ENCODE results near the gene GADD45G. TPM values are rescaled to one million over a fixed set of nuclear protein-coding genes. Genes with fewer than 3 reads are reported as not detected.

The GADD45G gene
- total and polyA plus RNA-seq, 2 of the 8 experiments (the other 6 are each of a cell fraction or from before 2014, with no cell fraction given) = 7.0 to 11.4 TPM

DNA sequence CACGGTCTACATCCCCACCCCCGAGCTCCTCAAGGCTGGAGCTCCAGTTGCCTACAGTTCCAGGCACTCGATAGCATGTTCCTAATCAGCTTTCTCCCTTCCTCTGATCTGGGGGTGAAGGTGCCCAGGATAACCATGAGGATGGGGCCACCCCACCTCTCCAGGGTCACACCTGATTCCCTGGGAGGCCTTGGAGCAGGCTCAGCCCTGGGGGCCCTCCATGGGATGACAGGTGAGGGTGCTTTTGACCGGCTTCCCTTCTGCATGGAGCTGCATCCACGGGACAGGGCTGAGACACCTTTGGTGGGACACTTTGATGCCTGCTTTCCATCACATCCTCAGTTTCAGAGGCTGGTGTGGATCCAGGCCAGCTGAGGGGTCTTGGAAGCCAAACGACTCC lies 28.6 kb downstream of the GADD45G start:
- no peak overlapping the region for H2BK5ac ChIP-seq (ENCODE audit: low read depth, low read length)
- H3K23ac ChIP-seq (ENCODE audit: insufficient read length) = no peak overlapping the region
- H2BK12ac ChIP-seq (ENCODE audit: low read depth, low read length) = no peak overlapping the region
- no peak overlapping the region for H2BK15ac ChIP-seq (ENCODE audit: low read length)
- no peaks in the 10 kb centered on the region for H3K36me3 ChIP-seq (ENCODE audit: control insufficient read depth in 2 of 4, insufficient read depth in 4 of 4, low read length in 3 of 4)
- CTCF ChIA-PET (ENCODE audit: partially characterized antibody) = interaction anchor here (0.9 to 2.1 kb wide), 5 partner anchors 13 to 106 kb away, joined by 3 to 8 read pairs (median 3); no protein-coding TSS in a partner anchor
- H4K20me1 ChIP-seq (replicated peaks in 1 of 2; ENCODE audit: control insufficient read depth in 1 of 2, insufficient read depth in 2 of 2, low read length in 2 of 2) = no peaks in the 10 kb centered on the region
- POLR2A ChIA-PET (ENCODE audit: partially characterized antibody) = interaction anchor here (2.1 kb wide), 1 partner anchor 27 kb away, joined by 5 read pairs; no protein-coding TSS in a partner anchor
- H3K56ac ChIP-seq (replicated peaks; ENCODE audit: insufficient read length, low read depth, low read length) = no peak overlapping the region
- 86% methylated on average over 6 of the region's 6 CpGs; no CpG with 5 or more reads in 1 of the 2 experiments for WGBS, 2 experiments (ENCODE audit: extremely low coverage in 1 of 2, insufficient coverage in 1 of 2, insufficient read length in 1 of 2, insufficient replicate concordance in 2 of 2, low coverage in 1 of 2, low lambda C conversion rate in 2 of 2, missing lambda C conversion rate in 1 of 2)
- no peak overlapping the region for H2AFZ ChIP-seq (ENCODE audit: low read length)
- H2BK120ac ChIP-seq (replicated peaks; ENCODE audit: low read depth, low read length) = no peak overlapping the region
- H4K91ac ChIP-seq (replicated peaks; ENCODE audit: insufficient read length, low read length) = no peak overlapping the region
- H2AK5ac ChIP-seq (ENCODE audit: low read depth, low read length) = no peak overlapping the region
- H4K5ac ChIP-seq (ENCODE audit: insufficient read length, low read depth, low read length) = no peak overlapping the region
- no peak overlapping the region for H3K4me2 ChIP-seq (ENCODE audit: insufficient read depth in 1 of 2, low read depth in 2 of 2, low read length in 2 of 2)
- H3K23me2 ChIP-seq (ENCODE audit: low read depth, low read length) = no peaks in the 10 kb centered on the region
- H2BK20ac ChIP-seq (ENCODE audit: low read length) = no peak overlapping the region
- H3K27me3 ChIP-seq (replicated peaks in 1 of 4; ENCODE audit: control insufficient read depth in 3 of 4, extremely low read depth in 1 of 4, insufficient read depth in 3 of 4, low read length in 3 of 4) = peaks cover 0 to 2% (median 0%) of the 10 kb centered on the region in 4 experiments; a peak in 3 of 7 replicates
- H3K4me3 ChIP-seq (ENCODE audit: extremely low read depth in 1 of 4, insufficient read depth in 2 of 4, low read depth in 3 of 4, low read length in 4 of 4) = no peak overlapping the region
- no peak overlapping the region for H3K14ac ChIP-seq (ENCODE audit: insufficient read length)
- H3K4me1 ChIP-seq (replicated peaks in 1 of 4; ENCODE audit: control insufficient read depth in 3 of 4, insufficient read depth in 4 of 4, low read length in 3 of 4) = no peaks in the 10 kb centered on the region
- H4K8ac ChIP-seq (ENCODE audit: extremely low read depth, insufficient read depth, low read length) = no peak overlapping the region; the same call in 1 of the 2 replicates
- FAIRE-seq (no peak), DNase-seq (ENCODE audit: low read depth in 1 of 2, low spot score in 2 of 2) (no peak)
- H3K4ac ChIP-seq (replicated peaks; ENCODE audit: insufficient read length, low read depth, low read length) = no peak overlapping the region
- no peak overlapping the region for H3K27ac ChIP-seq (ENCODE audit: low read depth, low read length)
- no peaks in the 10 kb centered on the region for H3K9me3 ChIP-seq (ENCODE audit: insufficient read depth in 2 of 2, low read depth in 1 of 2, low read length in 1 of 2)
- H3K18ac ChIP-seq (ENCODE audit: extremely low read depth, low read length) = no peak overlapping the region
- H3K79me2 ChIP-seq (ENCODE audit: control insufficient read depth in 1 of 2, insufficient read depth in 2 of 2, low read length in 2 of 2) = no peaks in the 10 kb centered on the region
- H3K9ac ChIP-seq (replicated peaks in 1 of 4; ENCODE audit: extremely low read depth in 1 of 4, low read depth in 3 of 4, low read length in 3 of 4) = no peak overlapping the region
- no peaks in the 10 kb centered on the region for H3K79me1 ChIP-seq (ENCODE audit: low read depth, low read length)
- TF ChIP-seq, protein P1, sequence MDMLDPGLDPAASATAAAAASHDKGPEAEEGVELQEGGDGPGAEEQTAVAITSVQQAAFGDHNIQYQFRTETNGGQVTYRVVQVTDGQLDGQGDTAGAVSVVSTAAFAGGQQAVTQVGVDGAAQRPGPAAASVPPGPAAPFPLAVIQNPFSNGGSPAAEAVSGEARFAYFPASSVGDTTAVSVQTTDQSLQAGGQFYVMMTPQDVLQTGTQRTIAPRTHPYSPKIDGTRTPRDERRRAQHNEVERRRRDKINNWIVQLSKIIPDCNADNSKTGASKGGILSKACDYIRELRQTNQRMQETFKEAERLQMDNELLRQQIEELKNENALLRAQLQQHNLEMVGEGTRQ (IDR thresholded peaks at IDR 0.05; ENCODE audit: low read length) = no peak
- no peak for TF ChIP-seq CHD2 (IDR thresholded peaks at IDR 0.05; ENCODE audit: low read length)
- TF ChIP-seq RAD21 (IDR thresholded peaks at IDR 0.05 in 1 of 2, conservative IDR thresholded peaks at IDR 0.05 in 1 of 2; ENCODE audit: low read depth in 2 of 2, low read length in 2 of 2) = no peak
- no peak for TF ChIP-seq YY1 (IDR thresholded peaks at IDR 0.05; ENCODE audit: low read depth, low read length)
- no peak for TF ChIP-seq ASH2L (IDR thresholded peaks at IDR 0.05; ENCODE audit: low read length)
- TF ChIP-seq, protein P2, sequence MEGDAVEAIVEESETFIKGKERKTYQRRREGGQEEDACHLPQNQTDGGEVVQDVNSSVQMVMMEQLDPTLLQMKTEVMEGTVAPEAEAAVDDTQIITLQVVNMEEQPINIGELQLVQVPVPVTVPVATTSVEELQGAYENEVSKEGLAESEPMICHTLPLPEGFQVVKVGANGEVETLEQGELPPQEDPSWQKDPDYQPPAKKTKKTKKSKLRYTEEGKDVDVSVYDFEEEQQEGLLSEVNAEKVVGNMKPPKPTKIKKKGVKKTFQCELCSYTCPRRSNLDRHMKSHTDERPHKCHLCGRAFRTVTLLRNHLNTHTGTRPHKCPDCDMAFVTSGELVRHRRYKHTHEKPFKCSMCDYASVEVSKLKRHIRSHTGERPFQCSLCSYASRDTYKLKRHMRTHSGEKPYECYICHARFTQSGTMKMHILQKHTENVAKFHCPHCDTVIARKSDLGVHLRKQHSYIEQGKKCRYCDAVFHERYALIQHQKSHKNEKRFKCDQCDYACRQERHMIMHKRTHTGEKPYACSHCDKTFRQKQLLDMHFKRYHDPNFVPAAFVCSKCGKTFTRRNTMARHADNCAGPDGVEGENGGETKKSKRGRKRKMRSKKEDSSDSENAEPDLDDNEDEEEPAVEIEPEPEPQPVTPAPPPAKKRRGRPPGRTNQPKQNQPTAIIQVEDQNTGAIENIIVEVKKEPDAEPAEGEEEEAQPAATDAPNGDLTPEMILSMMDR (IDR thresholded peaks at IDR 0.05; ENCODE audit: control extremely low read depth in 1 of 3, insufficient read depth in 1 of 3, low read depth in 1 of 3, low read length in 3 of 3) = no peak
- no peak for TF ChIP-seq RBBP5 (IDR thresholded peaks at IDR 0.05; ENCODE audit: borderline replicate concordance, low read depth, low read length)
- TF ChIP-seq TAF7 (optimal IDR thresholded peaks at IDR 0.05; ENCODE audit: borderline replicate concordance, low read depth, low read length) = no peak
- no peak for TF ChIP-seq POU5F1 (IDR thresholded peaks at IDR 0.05; ENCODE audit: low read depth, low read length)
- TF ChIP-seq GABPA (IDR thresholded peaks at IDR 0.05; ENCODE audit: borderline replicate concordance, insufficient read depth, low read length) = no peak
